ENCODE data around the gene HTD2.
"Not testable (repeated sequence)": the region's sequence is repeated elsewhere in the genome, so short reads cannot be mapped to it uniquely, and the experiment has no call there.

DNA sequence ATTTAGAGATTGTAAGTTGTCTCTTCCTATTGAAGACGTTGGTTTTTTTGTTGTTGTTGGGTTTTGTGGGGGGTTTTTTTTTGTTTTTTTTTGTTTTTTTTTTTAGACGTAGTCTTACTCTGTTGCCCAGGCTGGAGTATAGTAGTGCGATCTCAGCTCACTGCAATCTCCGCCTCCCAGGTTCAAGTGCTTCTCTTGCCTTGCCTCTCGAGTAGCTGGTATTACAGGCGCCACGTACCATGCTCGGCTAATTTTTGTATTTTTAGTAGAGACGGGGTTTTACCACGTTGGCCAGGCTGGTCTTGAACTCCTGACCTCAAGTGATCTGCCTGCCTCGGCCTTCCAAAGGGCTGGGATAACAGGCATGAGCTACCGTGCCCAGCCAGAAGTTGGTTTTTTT lies 32.8 kb downstream of the HTD2 start:
- TF ChIP-seq, protein P1, sequence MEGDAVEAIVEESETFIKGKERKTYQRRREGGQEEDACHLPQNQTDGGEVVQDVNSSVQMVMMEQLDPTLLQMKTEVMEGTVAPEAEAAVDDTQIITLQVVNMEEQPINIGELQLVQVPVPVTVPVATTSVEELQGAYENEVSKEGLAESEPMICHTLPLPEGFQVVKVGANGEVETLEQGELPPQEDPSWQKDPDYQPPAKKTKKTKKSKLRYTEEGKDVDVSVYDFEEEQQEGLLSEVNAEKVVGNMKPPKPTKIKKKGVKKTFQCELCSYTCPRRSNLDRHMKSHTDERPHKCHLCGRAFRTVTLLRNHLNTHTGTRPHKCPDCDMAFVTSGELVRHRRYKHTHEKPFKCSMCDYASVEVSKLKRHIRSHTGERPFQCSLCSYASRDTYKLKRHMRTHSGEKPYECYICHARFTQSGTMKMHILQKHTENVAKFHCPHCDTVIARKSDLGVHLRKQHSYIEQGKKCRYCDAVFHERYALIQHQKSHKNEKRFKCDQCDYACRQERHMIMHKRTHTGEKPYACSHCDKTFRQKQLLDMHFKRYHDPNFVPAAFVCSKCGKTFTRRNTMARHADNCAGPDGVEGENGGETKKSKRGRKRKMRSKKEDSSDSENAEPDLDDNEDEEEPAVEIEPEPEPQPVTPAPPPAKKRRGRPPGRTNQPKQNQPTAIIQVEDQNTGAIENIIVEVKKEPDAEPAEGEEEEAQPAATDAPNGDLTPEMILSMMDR (conservative IDR thresholded peaks at IDR 0.05; ENCODE audit: low read depth, low read length): not testable (repeated sequence)
- not testable (repeated sequence) for TF ChIP-seq SMC3 (IDR thresholded peaks at IDR 0.05; ENCODE audit: low read depth, low read length); MXI1 (IDR thresholded peaks at IDR 0.05; ENCODE audit: borderline replicate concordance, low read depth, low read length); RAD21 (IDR thresholded peaks at IDR 0.05; ENCODE audit: low read length); CEBPB (IDR thresholded peaks at IDR 0.05; ENCODE audit: low read depth, low read length)

Measured in IMR-90 (cell line).